Stimulated activated CD4-positive, alpha-beta T cell treated with anti-CD3 and anti-CD28 coated beads, TNF-alpha, amount 100 ng/mL, for 4 hours (primary cell): Measurements from ENCODE around the gene FOXE1.

Source experiments
- DNase-seq, 3 experiments: peaks; one replicate each; pipeline ENCODE4 v3.0.0-alpha.2; 2020; ENCODE audit warnings: low read depth in 3 of 3

FOXE1 gene

GRCh38 chr9:97848480-97849237, 4.4 kb upstream of the FOXE1 start:
- peak in 1 of 3 experiments; percentile 8 for DNase-seq

DNA sequence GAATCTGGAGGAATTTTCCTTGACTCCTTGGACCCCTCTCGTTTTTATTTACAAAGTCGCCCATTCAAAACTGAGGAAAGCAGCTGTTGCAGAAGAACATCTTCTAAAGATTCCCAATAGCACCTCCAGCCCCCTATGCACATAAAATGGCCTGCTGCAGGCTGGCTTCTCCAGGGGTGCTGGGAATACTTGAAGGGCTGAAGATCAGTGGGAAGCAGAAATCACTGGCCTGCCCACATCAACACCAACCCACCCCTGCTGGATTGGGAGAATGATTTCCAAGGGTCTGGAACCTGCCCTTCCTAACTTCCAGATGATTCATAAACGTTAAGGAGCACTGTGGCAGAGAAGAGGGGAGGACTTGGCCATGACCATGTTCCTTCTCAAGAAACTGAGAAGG, 3.0 kb upstream of the FOXE1 start:
- no peak for DNase-seq

DNA sequence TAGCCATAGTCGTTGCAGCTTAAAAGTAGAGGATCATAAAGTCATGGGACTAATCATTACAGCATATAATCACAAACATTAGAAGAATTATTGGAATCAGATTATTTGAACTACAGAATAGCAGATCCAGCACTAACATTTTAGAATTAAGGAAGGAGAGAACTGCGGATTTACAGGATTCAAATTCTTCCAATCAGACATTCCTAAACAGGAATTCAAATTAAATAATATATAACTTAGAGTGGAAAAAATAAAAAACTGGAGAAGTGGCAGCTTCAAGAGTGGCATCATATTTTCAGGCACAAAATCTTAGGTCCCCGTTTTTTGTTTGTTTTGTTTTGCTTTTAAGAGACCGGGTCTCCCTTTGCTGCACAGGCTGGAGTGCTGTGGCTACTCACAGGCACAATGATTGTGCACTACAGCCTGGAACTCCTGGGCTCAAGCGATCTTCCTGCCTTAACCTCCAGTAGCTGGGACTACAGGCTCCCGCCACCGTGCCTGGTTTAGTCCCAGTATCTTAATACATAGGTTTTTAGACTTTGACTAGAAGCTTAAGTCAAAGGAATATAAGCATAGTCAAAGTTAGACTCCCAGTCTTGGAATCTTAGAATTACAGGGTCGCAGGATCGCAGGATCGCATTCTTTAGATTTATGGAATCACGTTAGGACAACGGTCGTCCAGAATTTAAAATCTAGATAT, 2.1 kb upstream of the FOXE1 start:
- no peak for DNase-seq

GRCh38 chr9:97851446-97851883, 1.6 kb upstream of the FOXE1 start:
- DNase-seq = no peak

DNA sequence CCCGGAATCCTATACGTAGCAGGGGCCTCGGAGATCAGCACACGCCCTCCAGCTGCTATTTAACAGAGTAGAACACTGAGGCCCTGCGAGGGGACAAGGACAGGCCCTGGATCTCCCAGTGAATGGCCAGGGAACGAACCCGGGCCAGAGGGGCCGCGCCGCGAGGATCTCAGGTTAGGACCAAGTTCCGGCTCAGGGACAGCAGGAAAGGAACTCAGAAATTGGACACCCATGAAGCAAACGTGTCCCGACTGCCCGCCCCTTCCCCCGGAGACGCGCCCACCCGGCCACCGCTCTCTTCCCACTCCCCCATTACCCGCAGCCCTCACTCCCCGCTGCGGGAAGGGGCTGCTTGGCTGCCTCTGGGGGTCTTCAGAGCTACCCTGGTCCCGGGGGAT, 1.0 kb upstream of the FOXE1 start:
- no peak for DNase-seq

DNA sequence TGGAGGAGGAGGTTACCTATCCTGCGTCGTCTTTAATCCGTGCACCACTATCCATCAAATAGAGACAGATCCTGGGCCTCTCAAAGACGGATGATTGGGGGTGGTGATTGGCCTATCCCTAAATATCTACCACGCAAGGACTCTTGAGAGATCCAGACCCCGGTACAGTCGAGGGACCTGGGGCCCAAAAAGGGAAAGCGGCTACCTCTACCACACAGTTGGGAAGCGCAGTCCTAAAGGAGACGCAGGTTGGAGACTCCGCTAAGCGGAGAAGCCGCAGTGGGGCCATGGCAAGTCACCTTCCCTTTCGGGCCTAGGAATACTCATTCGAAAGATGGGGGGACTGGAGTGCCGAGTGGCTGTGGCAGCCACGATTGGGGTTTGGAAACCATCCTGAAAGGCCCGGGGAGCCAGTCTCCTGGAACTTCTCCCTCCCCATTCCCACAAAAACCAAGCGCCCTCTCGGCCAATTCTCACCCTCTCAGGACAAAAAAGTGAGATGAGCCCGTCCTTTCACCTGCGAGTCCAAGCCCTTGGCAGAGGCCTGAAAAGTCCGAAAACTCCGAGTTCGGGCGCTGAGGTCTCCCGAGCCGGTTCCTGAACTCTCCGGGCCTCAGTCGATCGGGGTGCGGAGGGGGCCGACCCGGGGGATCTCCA, 499 bp upstream of the FOXE1 start:
- no peak for DNase-seq

- peak in 1 of 3 experiments; percentile 25 for DNase-seq
These were observed 1.0 kb downstream of the FOXE1 start for GRCh38 chr9:97853844-97854695.

GRCh38 chr9:97854696-97855485, 1.9 kb downstream of the FOXE1 start:
- no peak for DNase-seq

DNA sequence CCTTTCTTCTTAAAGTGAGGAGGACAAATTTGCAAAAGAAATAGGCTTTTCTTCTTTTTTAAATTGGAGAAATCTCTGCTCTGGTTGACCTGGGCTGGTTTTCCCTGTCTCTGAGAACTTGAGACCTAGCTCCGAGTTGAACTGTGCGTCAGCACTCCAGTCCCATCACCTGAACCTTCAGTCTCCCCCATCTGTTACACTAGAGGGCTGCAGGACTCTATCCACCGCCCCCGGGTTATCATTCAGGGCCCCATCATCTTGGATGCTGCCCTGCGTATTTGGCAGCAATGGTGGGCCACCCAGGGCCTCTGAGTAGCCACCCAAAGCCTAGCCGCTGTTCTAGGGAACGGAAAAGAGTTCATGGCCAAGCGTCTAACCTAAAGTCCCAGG, 2.5 kb downstream of the FOXE1 start:
- no peak for DNase-seq

- no peak for DNase-seq
These were observed 2.9 kb downstream of the FOXE1 start for GRCh38 chr9:97855899-97856298.

DNA sequence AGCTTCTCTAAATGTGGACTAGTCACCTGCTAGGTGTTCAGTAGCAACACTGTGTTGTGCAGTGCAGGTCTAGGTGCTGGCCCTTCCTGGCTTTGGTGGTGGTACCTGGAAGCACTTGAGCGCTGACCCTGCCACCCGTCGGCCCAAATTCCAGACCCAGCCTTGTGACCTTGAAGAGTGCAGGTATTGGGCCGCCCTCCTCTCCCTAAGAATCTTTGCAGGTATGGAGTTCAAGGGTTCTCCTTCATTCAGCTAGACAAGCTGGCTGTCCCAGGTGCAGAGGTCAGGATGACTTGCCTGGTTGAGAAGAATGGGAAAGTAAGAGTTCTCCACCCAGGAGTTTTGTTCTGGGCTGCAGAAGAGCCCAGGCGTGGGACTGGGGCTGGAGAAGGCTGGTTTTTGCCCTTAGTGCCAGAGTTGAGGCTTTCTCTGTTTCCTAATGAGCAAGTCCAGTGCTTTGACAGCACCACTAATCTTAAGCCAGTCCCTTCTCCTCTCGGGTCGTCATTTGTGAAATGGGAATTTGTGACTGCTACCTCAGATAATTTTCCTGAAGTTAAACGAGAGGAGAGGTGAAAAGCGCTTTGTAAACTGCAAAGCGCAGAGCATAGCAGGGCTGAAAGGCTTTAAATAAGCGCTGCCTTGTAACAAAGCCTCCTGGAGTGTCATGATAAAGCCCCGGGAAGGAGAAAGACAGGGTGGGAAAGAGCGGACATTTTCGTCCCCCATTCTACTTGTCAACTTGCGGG, 4.0 kb downstream of the FOXE1 start:
- no peak for DNase-seq

GRCh38 chr9:97857606-97858392, 4.8 kb downstream of the FOXE1 start:
- DNase-seq = no peak

GRCh38 chr9:97858393-97858713, 5.3 kb downstream of the FOXE1 start:
- DNase-seq = no peak

- no peak for DNase-seq
These were observed 5.8 kb downstream of the FOXE1 start for GRCh38 chr9:97858826-97859225.

DNA sequence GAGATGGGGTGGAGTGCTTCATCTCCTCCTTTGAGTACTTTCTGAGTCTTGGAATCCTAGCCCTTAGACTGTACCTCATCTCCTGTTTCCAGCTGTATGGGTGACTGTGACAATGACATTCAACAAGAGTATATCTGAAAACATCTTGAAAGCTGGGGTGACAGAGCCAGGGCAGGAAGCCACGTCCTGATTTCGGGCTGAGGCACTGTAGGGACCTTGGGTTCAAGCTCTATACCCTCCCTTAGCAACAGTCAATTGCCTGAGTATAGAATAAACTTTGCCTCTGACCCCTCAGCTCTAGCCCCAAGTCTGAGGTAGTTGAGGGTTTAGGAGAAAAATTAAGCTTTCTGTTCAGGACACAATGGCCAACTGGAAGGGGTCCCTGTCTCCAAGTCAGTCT, 6.3 kb downstream of the FOXE1 start:
- no peak for DNase-seq

GRCh38 chr9:97860451-97861147, 7.6 kb downstream of the FOXE1 start:
- no peak for DNase-seq

DNA sequence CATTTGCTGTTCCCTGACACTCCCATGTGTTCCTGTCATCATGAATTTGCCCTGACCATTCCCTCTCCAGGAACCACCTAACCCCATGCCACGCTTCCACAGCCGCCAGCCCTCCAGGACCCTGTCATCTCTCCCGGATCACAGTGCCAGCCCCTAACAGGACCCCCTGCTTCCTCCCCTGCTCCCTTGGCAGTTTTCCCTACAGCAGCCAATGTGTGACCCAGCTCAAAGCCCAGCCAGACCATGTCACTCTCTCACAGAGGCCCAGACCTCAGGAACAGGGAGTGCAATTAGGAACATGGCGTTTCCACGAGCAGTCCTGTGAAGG, 8.1 kb downstream of the FOXE1 start:
- no peak for DNase-seq

GRCh38 chr9:97863314-97863713, 10.3 kb downstream of the FOXE1 start:
- no peak for DNase-seq

DNA sequence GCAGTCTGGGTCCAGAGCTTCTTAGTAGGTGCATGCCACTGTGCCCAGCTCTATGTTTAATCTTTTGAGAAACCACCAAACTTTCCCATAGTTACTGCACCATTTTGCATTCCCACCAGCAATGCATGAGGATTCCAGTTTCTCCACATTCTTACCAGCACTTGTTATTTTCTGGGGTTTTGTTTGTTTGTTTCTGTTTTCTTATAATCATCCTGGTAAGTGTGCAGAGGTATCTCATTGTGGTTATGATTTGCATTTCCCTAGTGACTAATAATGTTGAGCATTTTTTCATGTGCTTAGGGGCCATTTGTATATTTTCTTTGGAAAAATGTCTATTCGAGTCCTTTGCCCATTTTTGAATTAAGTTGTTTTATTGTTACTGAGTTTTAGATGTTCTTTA, 11.4 kb downstream of the FOXE1 start:
- no peak for DNase-seq
